Hematopoietic multipotent progenitor cell treated with erythropoietin and hydrocortisone succinate and interleukin-3 and kit ligand, for 15 days (in vitro differentiated cells): Measurements from ENCODE around the gene CTBP2.
"Not testable (repeated sequence)": the region's sequence is repeated elsewhere in the genome, so short reads cannot be mapped to it uniquely, and the experiment has no call there.

Source experiments
- DNase-seq: peaks from one replicate; pipeline ENCODE4 v3.0.0-alpha.2; 2015; ENCODE audit warnings: low spot score

Gene CTBP2

GRCh38 chr10:124997771-124998623 lies 162.4 kb downstream of the CTBP2 start:
- peak; percentile 65 for DNase-seq

- no peak for DNase-seq
Observed at GRCh38 chr10:124997306-124997705, 163.1 kb downstream of the CTBP2 start.

- no peak for DNase-seq
Observed at GRCh38 chr10:124996854-124997215, 163.5 kb downstream of the CTBP2 start.

GRCh38 chr10:124996127-124996853 lies 164.1 kb downstream of the CTBP2 start:
- DNase-seq: no peak

- no peak for DNase-seq
Observed at GRCh38 chr10:124995605-124996004, 164.8 kb downstream of the CTBP2 start.

GRCh38 chr10:124994573-124995473 lies 165.5 kb downstream of the CTBP2 start:
- no peak for DNase-seq

GRCh38 chr10:124993736-124994451 lies 166.5 kb downstream of the CTBP2 start:
- DNase-seq: no peak

- no peak for DNase-seq
Observed at GRCh38 chr10:124993345-124993708, 167.0 kb downstream of the CTBP2 start.

GRCh38 chr10:124992462-124993344 lies 167.7 kb downstream of the CTBP2 start:
- DNase-seq: peak; percentile 67

- no peak for DNase-seq
Observed at GRCh38 chr10:124991835-124992234, 168.5 kb downstream of the CTBP2 start.

GRCh38 chr10:124990671-124991625 lies 169.4 kb downstream of the CTBP2 start:
- DNase-seq: no peak

GRCh38 chr10:124989526-124989925 lies 170.8 kb downstream of the CTBP2 start:
- no peak for DNase-seq

- not testable (repeated sequence) for DNase-seq
Observed at GRCh38 chr10:124988753-124989152, 171.6 kb downstream of the CTBP2 start.

- DNase-seq: no peak
Observed at GRCh38 chr10:124987788-124988187, 172.6 kb downstream of the CTBP2 start.

- no peak for DNase-seq
Observed at GRCh38 chr10:124985162-124985561, 175.2 kb downstream of the CTBP2 start.

- DNase-seq: no peak
Observed at GRCh38 chr10:124984376-124984775, 176.0 kb downstream of the CTBP2 start.

- DNase-seq: no peak
Observed at GRCh38 chr10:124983321-124983720, 177.0 kb downstream of the CTBP2 start.

GRCh38 chr10:124978376-124978725 lies 182.0 kb downstream of the CTBP2 start:
- DNase-seq: no peak

- no peak for DNase-seq
Observed at GRCh38 chr10:124977648-124978375, 182.6 kb downstream of the CTBP2 start.
